Measurements from ENCODE around the gene ST3GAL4.
"Not testable (repeated sequence)": the region's sequence is repeated elsewhere in the genome, so short reads cannot be mapped to it uniquely, and the experiment has no call there.

The ST3GAL4 gene

GRCh38 chr11:126347751-126348668, 7.5 kb upstream of the ST3GAL4 start:
- DNase-seq = no peak

- DNase-seq = no peak
These were observed 6.5 kb upstream of the ST3GAL4 start for GRCh38 chr11:126348806-126349582.

- DNase-seq = no peak
These were observed 4.7 kb upstream of the ST3GAL4 start for GRCh38 chr11:126350836-126351235.

DNA sequence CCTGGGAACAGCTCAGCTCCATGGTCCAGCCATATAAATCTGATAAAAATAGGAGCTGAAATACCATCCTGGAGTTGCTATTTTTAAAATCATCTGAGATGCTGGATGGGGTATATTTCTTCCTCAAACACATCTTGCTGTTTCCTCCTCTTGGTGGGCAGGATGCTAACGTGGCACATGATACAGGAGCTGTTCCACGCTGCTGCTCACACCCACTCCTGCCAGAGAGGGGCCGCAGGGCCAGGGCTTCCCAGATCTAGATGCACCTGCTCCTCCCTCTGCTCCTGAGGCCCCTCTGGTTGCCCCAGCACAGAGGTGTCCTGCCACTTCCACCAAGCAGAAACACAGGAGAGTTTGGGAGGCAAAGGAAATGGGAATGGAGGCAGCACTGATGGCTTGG, 3.3 kb upstream of the ST3GAL4 start:
- DNase-seq = no peak

DNA sequence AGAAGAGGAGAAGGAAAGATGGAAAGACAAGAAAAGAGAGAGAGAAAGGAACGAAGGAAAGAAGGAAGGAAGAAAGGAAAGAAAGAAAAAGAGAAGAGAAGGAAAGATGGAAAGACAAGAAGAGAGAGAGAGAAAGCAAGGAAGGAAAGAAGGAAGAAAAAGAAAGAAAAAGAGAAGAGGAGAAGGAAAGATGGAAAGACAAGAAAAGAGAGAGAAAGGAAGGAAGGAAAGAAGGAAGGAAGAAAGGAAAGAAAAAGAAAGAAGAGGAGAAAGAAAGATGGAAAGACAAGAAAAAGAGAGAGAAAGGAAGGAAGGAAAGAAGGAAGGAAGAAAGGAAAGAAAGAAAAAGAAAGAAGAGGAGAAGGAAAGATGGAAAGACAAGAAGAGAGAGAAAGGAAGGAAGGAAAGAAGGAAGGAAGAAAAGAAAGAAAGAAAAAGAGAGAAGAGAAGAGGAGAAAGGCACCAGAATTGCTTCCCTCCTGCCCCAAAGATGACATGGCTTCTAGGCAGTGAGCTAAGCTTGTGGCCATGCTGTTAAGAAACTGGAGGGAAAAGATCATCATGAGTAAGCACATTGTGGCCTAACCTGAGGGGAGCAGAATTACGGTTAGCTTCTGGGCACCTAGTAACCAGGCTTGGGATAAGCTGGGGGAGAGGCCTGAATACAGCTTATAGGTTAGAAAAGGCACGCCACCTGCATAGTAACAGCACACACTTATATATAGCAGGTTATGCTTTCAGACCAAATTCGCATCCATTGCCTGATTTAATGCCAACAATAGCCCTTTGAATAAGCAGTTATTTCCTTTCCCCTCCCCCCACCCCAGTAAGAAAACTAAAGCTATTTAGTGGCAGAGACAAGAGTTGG, 2.3 kb upstream of the ST3GAL4 start:
- no peak for DNase-seq

GRCh38 chr11:126354631-126355323, 709 bp upstream of the ST3GAL4 start:
- DNase-seq = no peak

DNA sequence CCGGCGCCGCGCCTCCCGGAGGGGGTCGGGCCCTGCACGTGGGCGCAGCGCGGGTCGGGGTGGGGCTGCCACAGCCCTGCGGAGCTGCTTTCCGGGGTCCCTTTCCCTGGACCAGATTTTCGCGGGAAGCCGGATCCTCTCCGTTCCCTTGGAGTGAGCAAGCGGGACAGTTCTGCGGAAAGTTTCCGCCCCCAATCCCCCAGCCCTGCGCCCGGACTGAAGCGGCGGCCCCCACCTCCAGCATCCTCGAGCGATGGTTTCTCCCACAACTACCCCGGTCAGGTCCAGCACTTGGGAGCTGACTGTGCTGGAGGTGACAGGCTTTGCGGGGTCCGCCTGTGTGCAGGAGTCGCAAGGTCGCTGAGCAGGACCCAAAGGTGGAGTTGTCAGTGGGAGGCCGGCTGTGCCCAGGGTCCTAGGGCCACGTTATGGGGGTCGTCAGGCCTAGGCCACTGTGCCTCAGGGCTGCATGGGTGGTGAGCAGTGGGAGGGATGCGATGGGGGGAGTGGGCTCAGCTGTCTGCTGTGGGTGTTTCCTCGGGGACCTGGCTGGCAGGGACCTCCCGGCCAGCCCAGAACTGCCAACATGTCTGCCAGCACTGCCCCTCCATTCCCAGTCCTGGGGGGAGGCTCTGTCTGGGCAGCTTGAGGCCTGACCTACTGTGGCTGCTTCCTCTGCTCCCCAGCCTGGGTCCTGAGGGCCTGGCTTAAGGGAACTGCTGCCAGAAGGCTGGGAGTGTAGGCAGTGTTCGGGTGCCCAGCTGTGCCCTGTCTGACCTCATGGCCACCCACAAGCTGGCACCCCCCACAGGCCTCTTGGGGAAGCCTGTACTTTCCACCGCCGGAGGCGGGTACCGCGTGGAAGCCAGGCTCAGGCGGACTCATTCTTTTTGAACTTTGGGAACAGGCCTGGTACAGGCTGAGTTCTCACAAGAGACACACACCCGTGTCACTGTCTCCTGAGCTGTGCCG, 726 bp downstream of the ST3GAL4 start:
- DNase-seq = no peak

GRCh38 chr11:126357055-126357962, 1.8 kb downstream of the ST3GAL4 start:
- no peak for DNase-seq

- no peak for DNase-seq
These were observed 2.7 kb downstream of the ST3GAL4 start for GRCh38 chr11:126357969-126358762.

GRCh38 chr11:126358763-126359160, 3.3 kb downstream of the ST3GAL4 start:
- no peak for DNase-seq

DNA sequence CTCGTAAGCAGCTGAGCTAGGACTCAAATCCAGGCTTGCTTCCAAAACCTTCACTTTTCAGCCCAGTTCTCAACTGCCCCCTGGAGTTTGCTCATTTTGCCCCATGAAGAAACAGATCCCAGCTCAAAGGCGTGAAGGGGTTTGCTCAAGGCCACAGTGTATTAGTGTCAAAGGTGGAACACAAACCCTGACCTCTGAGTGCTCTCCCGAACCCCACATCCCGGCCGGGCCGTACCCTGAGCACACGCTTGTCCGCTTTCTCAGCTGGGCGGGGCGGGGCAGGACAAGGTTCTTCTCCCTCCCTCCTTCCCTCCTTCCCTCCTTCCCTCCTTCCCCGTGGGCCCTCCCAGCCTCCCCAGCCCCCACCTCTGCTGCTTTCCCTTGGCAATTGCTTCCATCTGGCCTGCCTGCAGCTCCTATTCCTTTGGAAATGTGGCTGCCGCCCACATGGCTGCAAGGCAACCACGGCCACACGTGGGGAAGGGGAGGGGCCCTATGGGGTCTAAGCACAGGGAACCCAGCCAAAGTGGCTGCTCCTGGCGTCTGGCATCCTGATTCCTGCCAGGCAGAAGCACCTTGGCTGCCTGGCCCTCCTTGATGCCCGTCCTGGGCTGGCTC, 4.1 kb downstream of the ST3GAL4 start:
- DNase-seq = no peak

- DNase-seq = no peak
These were observed 4.6 kb downstream of the ST3GAL4 start for GRCh38 chr11:126360049-126360446.

DNA sequence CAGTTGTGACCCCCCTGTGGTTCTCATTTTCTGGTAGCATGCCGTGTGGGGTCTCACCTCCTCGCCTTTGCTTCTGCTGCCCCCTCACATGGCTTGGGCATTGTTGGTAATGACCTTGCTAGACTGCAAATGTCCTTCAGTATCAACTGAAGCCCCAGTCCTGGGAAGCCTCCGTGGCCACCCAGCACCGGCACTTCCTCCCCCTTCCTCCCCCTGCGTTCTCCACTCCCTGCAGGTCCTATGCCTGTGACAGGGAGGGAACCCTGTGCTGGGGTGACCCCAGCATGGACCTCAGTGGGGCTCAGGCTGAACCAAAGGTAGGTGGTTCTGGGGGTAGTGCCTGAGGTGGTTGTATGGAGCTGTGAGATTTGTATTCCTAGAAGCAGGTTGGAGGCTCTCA, 5.9 kb downstream of the ST3GAL4 start:
- DNase-seq = no peak

- DNase-seq = no peak
These were observed 7.6 kb downstream of the ST3GAL4 start for GRCh38 chr11:126362879-126363655.

DNA sequence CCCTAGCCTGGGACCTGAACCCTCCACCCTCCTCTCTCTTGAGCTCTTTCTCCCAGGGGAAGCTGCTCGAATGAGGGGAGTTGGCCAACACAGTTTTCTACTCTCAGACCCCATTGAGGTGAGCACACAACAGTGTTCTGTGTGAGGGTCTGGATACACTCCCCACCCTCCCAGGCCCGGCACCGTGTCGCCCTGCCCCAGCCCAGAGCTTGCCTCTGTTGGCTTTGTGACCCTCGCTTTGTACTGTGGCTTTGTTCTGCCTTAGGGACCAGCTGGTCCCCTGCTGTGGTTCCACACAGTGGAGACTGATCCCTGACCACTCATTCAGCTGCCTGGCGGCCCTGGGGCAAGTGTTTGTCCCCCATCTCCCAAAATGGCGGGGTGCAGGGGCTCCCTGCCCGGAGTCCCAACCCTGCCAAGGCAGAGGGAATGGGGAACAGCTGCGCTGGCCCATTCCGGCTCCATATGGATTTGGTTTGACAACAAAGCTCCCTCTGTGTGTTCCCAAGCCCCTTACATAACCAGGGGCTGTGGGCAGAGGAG, 8.3 kb downstream of the ST3GAL4 start:
- no peak for DNase-seq

DNA sequence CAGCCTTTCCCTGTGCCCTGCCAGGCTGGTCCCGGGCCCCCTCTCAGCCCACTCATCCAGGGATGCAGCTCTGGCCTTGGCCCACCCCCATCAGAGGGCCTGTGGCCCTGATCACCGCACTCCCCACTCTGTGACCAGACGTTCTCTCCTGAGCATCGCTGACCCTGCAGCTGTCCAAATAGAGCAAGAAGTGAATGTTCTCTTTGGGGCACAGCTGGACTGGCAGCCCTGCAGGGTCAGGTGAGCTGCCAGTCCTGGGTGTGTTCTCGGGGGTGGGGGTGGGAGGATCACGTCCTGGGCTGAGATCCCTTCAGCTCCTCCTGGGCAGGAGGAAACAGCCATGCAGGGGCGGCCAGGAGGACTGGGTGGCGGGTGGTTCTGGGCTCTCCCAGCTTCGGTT, 9.2 kb downstream of the ST3GAL4 start:
- not testable (repeated sequence) for DNase-seq

DNA sequence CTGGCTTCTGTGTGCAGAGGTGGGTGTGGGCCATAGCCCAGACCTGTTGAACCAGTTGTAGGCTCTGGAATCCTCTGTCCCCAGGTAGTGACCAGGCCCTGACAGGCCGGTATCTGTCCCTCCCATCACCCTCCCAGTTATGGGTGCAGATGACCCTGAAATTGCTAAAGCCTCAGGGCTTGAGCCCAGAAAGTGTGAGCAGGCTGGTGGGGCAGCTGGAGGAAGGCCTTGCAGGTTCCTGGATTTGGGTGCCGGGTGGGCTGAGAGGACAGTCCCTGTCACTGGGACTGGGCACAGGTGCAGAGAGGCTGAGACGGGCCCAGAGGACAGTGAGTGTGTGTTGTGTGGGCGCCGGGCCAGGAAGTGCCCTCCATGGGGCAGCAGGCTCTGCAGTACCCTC, 10.0 kb downstream of the ST3GAL4 start:
- DNase-seq = not testable (repeated sequence)

Measured in SHP77 treated with DMSO at 0.1 percent for 48 hours (cell line).